T-helper 2 cell (primary cell): ENCODE measurements around the gene SLC16A3.
"Not testable (repeated sequence)": the region's sequence is repeated elsewhere in the genome, so short reads cannot be mapped to it uniquely, and the experiment has no call there.

Source experiments
- DNase-seq, 5 experiments: peaks; one replicate each; pipeline versions ENCODE4 v3.0.0 to v3.0.0-alpha.2; 2012 to 2022

Gene SLC16A3

DNA sequence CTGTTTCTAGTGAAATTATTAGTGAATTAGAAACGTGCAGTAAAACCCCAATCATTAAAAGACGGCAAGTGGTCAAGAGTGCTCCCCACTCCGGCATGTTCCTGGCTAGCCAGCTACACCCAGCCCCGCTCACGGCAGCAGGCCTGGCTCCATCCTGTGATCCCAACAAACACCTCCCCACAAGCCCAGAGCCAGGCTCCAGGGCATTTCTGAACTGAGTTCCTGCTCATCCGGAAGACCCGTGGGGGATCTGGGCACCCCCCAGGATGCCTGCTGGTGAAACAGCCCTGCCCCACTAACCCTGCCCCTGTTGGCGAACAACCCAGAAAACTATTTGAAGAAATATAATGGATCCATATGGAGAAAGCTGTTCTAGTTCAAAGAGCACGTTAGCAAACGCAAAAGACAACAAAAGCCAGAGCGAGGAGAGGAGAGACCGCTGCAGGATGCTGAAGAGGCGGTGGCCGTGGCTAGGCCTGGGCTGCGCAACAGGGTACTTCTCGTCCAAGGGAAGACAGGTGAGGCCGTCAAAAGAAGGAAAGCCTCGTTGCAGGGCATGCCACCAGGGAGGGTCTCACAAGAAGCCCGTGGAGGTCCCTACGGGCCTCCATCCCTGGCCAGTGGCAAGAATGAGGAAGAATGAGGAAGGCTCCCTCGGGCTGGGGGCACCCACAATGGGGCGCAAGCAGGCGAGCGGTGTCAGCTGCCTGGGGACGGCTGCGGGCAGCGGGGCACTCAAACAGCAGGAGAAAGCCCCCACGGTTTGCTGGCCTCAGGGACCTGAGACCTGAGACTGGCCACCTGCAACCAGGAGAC lies 19.2 kb downstream of the SLC16A3 start:
- DNase-seq, result no peak

DNA sequence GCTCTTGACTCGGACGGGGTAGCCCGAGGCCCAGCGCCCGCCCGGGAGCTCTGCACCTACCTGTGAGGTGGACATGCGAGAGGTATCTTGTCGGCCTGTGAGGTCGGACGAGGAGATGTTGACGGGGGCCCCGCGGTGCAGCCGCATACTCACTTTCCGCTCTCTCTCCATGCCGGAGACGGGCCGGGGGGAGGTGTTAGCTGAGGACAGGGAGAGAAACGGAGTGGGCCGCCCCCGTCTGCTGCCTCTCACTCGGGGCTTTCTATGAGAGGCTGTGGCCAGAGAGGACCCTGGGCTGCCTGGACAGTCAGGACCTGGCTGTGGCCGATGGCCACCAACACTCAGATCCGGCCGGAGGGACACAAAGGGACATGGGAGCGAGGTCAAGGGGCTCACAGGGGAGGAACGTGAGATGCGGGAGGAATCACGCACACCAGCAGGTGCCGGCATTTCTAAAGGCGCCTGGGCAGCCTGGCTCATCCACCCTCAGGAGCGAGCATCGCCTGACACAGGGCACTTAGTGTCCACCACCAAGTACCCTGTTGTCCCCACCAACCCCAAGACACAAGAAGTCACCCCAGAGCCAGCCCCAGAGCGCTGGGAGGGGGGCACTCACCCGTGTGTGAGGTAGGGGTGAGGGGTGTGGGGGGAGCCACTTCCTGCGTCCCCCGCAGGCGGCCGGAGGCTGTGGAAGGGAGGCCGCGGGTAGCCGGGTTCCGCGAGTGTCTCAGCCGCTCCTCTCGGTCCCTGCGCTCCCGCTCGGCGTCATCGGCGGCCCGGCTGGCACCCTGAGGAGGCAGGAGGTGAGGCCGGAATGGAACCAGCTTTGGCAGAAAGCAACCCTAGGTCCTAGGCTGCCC lies 20.2 kb downstream of the SLC16A3 start:
- DNase-seq, result peak in 1 of 5 experiments; percentile 3

DNA sequence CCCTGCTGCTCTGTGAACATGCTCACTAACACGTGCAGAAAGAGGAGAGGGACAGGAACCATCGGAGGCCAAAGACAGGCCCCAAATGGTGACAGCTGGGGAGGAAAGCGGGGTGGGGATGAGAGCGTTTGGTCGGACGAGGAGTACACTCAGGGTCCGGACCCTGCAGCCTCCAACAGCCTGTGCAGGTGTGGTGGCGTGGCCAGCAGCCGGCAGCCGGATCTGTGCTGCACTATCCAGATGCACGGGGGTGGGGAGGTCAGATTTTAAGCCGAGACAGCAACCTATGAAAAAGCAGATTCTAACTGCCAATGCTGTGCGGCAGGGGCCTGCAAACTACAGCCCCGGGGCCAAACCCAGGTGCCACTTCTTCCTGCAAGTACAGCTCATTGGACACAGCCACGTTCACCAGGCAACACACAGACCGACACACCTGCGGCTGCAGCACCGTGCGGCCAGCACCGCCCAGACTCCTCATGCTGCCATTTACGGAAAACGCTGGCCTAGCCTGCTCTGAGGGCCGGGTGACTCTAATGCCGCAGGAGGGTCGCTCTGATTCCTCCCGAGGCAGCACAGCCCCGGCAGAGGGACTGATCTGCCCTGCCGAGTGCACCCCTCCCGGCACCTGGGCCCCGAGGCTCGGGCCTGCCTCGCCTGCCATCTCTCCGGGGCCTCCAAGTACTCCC lies 21.2 kb downstream of the SLC16A3 start:
- peak in 1 of 5 experiments; percentile 2 for DNase-seq

DNA sequence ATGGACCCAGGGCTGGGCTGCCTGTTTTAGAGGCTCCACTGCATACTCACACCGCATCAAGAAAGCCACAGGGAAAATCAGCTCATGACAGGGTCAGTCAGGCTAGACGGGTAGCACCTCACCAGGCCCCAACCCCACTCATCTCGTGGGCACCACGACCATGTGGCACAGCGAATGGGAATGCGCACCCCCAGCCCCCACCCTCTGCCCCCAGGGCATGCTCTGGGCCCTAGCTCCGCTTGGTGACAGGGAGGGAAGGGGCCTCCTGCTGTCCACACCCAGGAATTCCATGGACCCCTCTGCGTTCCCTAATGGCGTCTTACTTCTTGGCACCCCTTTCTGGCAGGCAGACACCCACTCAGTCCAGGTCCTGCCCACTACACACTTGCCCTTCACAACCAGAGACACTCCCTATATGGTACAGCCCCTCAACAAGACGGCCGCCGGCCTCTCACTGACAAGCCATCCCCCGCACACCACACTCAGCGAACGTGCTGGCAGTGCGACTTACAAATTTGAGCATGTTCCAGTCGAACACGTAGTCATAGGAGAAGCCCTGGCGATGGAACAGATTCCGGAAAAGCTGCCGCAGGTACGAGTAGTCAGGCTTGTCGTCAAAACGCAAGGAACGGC lies 22.1 kb downstream of the SLC16A3 start:
- DNase-seq, result no peak

DNA sequence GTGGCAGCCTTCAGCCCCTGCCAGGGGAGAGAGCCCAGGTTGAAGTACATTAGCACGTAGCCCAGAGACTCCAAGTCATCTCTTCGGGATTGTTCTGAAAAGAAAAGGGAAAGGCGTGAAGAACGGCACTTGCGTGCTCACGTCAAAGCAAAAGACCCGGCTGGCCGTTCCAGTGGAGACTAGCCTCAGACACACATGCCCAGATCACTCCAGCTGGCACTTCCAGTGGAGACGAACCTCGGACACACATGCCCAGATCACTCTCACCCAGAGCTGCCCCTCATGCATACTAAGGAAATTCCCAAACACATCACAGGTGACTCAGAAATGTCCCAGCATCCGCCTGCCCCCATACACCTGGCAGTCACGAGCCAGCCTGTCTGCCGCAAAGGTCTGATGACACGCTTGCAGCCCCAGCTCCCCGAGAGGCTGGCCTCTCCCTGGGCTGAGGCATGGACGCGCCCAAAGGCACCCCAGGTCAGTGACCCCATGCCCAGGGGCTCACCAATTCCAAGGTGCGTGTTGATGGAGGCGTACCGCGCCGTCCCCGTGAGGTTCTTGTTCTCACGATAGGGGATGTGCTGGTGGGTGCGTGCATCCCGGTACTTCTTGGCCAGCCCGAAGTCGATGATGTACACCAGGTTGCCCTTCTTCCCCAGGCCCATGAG lies 23.8 kb downstream of the SLC16A3 start:
- DNase-seq, result no peak

DNA sequence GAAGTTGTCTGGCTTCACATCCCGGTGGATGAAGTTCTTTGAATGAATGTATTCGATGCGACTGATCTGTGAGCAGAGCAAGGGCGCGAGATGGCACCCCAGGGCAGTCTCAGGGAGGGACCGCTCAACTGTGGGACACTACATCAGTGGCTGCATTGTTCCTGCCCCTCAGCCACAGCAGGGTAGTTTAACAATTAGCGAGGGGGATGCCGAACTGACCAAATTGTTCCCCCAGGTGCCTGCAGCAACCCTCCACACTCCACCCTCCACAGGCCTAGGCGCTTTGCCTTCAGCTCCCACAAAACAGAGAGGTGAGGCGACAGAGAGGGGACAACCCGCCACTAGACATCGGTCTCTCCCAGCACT lies 24.3 kb downstream of the SLC16A3 start:
- DNase-seq, result no peak

DNA sequence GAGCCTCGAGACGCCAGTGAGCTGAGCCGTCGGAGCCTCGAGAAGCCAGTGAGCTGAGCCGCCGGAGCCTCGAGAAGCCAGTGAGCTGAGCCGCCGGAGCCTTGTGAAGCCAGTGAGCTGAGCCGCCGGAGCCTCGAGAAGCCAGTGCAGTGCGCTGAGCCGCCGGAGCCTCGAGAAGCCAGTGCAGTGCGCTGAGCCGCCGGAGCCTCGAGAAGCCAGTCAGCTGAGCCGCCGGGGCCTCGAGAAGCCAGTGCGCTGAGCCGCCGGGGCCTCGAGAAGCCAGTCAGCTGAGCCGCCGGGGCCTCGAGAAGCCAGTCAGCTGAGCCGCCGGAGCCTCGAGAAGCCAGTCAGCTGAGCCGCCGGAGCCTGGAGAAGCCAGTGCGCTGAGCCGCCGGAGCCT lies 25.3 kb downstream of the SLC16A3 start:
- not testable (repeated sequence) for DNase-seq

DNA sequence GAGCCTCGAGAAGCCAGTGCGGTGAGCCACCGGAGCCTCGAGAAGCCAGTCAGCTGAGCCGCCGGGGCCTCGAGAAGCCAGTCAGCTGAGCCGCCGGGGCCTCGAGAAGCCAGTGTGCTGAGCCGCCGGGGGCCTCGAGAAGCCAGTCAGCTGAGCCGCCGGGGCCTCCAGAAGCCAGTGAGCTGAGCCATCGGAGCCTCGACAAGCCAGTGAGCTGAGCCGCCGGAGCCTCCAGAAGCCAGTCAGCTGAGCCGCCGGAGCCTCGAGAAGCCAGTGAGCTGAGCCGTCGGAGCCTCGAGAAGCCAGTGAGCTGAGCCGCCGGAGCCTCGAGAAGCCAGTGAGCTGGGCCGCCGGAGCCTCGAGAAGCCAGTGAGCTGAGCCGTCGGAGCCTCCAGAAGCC lies 25.9 kb downstream of the SLC16A3 start:
- DNase-seq, result not testable (repeated sequence)

DNA sequence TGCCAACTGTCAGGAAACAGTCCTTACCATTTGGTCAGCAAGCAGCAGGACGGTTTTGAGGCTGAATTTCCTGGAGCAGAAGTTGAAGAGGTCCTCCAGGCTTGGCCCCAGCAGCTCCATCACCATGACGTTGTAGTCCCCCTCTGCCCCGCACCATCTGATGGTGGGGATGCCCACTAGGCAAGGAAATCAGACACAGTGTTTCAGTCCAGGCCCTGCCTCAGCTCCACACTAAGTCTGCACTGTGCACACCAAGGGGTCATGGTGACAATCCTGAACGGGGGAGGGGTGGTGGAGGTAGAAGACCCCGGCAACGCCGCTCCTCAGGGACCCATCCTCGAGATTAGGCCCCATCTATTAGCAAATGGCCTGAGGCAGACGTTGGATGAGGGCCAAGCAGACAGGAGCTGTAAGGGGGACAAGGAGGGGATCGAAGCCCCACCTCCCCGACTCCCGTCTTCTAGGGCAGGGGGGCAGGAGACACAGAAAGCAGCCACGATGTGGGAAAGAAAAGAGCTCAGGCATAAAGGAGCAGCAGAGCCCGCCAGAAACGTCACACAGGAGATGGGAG lies 26.6 kb downstream of the SLC16A3 start:
- no peak for DNase-seq

DNA sequence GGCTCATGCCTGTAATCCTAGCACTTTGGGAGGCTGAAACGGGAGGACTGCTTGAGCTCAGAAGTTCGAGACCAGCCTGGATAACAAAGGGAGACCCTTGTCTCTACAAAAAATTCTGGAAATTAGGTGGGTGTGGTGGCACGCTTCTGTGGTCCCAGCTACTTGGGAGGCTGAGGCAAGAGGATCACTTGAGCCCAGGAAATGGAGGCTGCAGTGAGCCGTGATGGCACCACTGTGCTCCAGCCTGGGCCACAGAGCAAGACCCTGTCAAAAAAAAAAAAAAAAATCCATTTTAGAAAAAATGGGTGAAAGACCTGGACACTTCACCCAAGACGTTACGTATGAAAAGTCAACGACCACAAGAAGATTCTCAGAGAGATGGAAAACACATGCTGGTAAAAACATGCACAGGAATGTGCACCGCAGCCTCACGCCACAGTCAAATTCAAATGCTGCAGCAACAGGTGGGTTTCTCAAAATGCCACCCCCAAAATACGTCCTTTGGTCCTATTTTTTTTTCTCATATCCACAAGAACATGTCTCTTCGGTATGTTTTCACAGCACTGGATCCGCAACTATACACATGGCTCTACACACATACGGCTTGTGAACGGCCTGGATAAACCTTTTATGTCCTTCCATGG lies 27.5 kb downstream of the SLC16A3 start:
- no peak for DNase-seq

DNA sequence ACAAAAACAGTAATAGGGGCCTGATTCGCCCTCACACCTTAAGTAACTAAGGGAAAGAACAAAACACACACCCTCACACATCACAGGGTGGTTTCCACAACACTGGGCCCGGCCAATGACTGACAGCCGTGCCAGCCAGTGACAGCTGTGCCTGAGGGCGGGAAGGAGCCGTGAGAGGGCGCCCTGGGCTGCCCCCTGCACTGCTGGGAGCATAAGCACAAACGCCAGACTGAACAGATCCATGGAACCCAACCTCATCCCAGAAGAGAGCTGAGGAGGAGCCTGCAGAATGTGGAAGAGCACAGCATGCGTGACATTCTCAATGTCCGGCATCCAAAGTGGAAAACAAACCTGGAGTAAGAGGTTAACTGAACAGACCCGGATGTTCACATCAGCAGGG lies 28.6 kb downstream of the SLC16A3 start:
- peak in 4 of 5 experiments; percentile 40 to 69 (median 49) for DNase-seq

DNA sequence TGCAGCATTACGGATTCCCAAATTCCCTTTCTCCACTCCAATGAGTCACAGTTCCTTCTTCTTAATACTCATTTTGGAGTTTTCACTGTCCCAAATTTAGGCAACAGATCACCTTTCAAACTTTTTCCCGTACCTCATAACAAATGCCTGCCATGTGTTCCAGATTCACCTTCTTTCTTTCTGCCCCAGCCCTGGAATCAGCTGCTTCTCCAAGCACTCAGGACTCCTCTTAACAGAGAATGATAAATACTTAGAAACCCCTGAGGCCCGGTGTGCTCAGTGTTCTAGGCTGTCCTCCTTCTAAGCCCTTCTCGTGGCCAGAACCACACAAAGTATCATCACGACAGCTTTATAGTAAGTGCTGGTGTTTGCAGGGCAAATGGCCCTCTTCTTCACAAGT lies 29.7 kb downstream of the SLC16A3 start:
- no peak for DNase-seq

DNA sequence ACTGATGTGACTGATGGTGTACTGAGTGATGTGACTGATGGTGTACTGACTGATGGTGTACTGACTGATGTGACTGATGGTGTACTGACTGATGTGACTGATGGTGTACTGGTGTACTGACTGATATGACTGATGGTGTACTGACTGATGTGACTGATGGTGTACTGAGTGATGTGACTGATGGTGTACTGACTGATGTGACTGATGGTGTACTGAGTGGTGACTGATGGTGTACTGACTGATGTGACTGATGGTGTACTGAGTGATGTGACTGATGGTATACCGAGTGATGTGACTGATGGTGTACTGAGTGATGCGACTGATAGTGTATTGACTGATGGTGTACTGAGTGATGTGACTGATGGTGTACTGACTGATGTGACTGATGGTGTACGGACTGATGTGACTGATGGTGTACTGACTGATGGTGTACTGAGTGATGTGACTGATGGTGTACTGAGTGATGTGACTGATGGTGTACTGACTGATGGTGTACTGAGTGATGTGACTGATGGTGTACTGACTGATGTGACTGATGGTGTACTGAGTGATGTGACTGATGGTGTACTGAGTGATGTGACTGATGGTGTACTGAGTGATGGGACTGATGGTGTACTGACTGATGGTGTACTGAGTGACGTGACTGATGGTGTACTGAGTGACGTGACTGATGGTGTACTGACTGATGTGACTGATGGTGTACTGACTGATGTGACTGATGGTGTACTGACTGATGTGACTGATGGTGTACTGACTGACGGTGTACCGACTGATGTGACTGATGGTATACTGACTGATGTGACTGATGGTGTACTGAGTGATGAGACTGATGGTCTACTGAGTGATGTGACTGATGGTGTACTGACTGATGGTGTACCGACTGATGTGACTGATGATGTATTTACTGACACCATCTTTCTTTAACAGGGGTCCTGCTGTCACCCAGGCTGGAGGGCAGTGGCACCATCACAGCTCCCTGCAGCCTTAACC lies 31.4 kb downstream of the SLC16A3 start:
- not testable (repeated sequence) for DNase-seq

DNA sequence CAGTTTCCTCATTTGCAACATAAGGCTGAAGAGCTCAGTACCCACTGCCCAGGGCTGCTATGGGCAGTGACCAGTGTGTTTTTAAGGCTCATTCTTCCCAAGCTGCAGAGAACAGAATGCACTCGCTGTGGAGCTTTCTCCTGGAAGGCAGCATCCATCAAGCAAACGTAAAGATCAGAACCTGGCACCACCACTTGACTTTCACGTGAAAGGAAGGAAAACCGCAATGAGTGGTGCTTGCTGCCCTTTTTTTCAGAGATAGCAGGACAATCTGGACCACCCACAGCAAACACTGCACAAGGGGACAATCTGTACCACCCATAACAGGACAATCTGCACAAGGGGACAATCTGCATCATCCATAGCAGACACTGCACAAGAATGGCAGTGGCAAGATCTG lies 33.5 kb downstream of the SLC16A3 start:
- DNase-seq, result no peak

DNA sequence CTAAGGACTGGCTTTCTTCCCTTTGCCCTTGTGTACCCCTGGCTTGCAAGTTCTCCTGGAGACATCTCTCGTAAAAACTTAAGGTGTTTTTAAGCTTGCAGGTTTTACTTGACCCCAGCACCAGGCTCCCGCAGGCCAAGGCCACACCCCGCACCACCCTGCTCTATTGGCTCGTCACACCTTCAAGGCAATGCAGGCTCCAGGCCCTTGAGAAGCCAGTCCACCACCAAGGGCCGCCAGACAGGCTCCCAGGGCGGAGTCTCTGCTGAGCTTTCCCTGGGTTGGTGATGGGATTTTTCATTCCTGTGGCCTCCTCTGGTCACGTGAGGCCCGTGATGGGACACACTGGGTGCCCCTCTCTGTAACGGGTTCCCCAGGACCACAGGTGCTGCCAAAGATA lies 34.8 kb downstream of the SLC16A3 start:
- no peak for DNase-seq

DNA sequence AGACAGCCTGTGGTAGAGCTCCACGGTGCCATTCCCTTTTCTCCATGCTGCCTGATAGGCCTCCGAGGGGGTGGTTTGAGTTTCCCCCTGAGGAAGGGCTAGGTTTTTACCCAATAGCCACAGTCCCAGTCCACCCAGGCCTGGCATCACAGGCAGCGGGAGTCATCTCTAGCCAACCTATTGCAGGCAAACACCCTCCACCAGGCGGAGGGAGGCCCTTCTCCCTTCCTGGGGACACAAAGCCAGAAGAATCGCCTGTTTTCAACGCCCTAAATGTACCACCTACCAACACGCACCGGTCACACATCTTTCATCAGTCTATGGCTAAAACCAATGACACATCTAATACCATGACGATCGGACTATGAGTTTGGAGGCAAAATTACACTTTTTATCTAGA lies 37.3 kb downstream of the SLC16A3 start:
- DNase-seq, result no peak

DNA sequence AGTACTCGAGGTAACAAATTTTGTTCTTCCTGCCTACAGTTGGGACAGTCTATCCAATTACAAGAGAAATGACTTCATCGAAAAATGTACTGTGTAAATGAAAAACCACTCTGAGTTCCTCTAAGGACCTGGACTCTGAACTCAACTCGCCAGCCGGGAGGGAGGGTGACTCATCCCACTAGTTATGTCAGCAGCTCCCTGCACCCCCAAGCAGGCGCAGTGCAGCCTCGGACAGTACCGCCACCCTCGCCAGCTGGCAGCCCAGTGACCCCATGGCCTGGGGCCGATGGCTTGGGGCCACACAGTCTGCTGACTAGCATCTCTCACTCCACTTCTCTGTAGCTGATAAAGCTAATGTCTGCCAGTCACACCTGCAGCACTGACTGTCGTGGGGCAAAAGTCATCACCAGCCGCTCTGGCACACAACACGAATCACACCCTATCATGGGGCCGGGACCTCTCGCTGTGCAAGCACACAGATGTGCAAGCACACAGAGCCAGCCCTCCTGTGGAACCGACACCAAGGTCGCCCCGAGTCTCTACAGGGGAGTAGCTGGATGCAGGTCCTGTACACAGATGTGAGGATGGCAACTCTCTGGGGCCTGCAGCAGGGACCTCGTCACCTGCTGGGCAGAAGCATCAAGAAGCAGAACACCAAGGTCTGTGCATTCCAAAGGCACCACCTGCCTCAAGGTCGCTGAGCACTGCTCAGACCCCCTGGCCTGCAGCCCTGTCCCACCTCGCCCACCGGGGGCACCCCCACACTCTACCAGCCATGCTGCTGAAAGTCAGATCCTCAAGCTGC lies 38.9 kb downstream of the SLC16A3 start:
- no peak for DNase-seq

DNA sequence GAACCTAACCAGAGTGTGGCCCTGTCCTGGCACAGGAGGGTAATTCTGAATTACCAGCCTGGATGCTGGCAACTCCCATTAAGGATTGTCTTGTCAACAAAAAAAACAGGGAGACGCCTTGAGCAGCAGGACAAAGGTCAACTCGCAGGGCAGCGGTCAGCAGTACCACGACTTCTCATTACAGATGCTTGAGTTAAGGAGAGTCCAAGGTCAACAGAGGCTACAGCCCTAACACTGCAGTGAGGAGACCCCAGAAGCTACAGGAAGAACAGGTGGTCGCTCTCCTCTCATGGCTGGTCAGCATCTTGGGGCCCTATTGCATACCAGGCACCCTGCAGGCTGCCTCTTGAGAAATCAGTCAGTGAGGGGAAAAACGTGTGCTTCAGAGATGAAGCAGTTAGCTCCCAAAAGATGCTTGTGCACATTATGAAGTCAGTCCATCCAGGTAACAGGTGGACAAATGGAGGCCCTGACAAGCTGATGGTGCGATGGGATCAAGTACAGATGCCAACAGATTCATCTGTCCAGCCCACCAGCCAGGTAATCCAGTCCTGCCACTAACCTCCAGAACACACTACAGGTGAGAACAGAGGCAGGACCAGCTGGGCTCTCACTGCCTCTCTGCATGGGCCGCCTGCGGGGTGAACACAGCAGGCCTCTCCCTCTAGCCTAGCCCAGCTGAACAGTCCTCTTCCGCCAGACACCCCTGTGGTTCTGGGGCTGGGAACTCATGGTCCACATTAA lies 40.5 kb downstream of the SLC16A3 start:
- DNase-seq, result no peak
